SU-DHL-6 (cell line): ENCODE data around the gene RFX4.

ENCODE experiments used
- H2AFZ ChIP-seq: fragments of 200-600 bp; sonication (generic); 2 replicates; pipeline ENCODE4 v1.6.1; 2014; ENCODE audit warnings: low read depth, mild to moderate bottlenecking, moderate library complexity, mixed read lengths, antibody characterized with exemption, low read length; ENCODE audit not compliant: severe bottlenecking
- H3F3A ChIP-seq: fragments of 200-600 bp; shearing (Covaris generic); 2 replicates; pipeline ENCODE4 v1.6.0; 2016; ENCODE audit warnings: antibody characterized with exemption, mild to moderate bottlenecking; ENCODE audit not compliant: insufficient read depth
- H3K27ac ChIP-seq: fragments of 200-600 bp; sonication (generic); 2 replicates; pipeline ENCODE4 v1.5.1; 2016; ENCODE audit warnings: low read depth, mild to moderate bottlenecking, low read length, moderate library complexity, mixed read lengths
- H3K27me3 ChIP-seq: fragments of 200-600 bp; sonication (generic), shearing (Covaris generic); 2 replicates; pipeline ENCODE4 v1.6.0; 2014; ENCODE audit warnings: mild to moderate bottlenecking, low read length
- H3K36me3 ChIP-seq: fragments of 200-600 bp; sonication (generic); 2 replicates; pipeline ENCODE4 v1.6.1; 2014; ENCODE audit warnings: mild to moderate bottlenecking, low read length, mixed read lengths
- H3K4me2 ChIP-seq: fragments of 300-600, 200-600 bp; shearing (Covaris generic), sonication (generic); 2 replicates; pipeline ENCODE4 v1.6.0; 2014; ENCODE audit warnings: low read length, low read depth, mild to moderate bottlenecking; ENCODE audit not compliant: poor library complexity, severe bottlenecking
- H3K4me3 ChIP-seq: fragments of 200-600 bp; sonication (generic); 2 replicates; pipeline ENCODE4 v1.5.1; 2014; ENCODE audit warnings: antibody characterized with exemption, low read length, mild to moderate bottlenecking, mixed read lengths; ENCODE audit not compliant: insufficient read depth, poor library complexity, severe bottlenecking
- H3K79me2 ChIP-seq: fragments of 200-600 bp; sonication (generic); 2 replicates; pipeline ENCODE4 v1.6.1; 2014; ENCODE audit warnings: mild to moderate bottlenecking, low read length, moderate library complexity; ENCODE audit not compliant: insufficient read depth
- H3K9ac ChIP-seq: fragments of 200-600 bp; sonication (generic); 2 replicates; pipeline ENCODE4 v1.7.0; 2014; ENCODE audit warnings: mild to moderate bottlenecking, low read length
- H3K9me2 ChIP-seq: fragments of 200-600 bp; sonication (generic); replicated peaks from 2 replicates; pipeline ENCODE4 v1.6.1; 2014; ENCODE audit warnings: low read length; ENCODE audit not compliant: insufficient read depth
- H3K9me3 ChIP-seq: fragments of 200-600 bp; sonication (generic); 2 replicates; pipeline ENCODE4 v1.6.1; 2014; ENCODE audit warnings: low read length, mixed read lengths; ENCODE audit not compliant: insufficient read depth
- H4K20me1 ChIP-seq: fragments of 200-600 bp; sonication (generic); 2 replicates; pipeline ENCODE4 v1.6.1; 2014; ENCODE audit warnings: low read depth, mild to moderate bottlenecking, antibody characterized with exemption, low read length, moderate library complexity, mixed read lengths
- CTCF ChIP-seq: fragments of 200-600 bp; sonication (generic); IDR thresholded peaks from one replicate; pipeline ENCODE4 v1.5.1; 2017; ENCODE audit warnings: antibody characterized with exemption, mild to moderate bottlenecking, low read length, moderate library complexity; ENCODE audit not compliant: insufficient read depth, poor library complexity, severe bottlenecking
- EZH2phosphoT487 ChIP-seq: fragments of 200-600 bp; sonication (generic), shearing (Covaris generic); conservative IDR thresholded peaks from 2 replicates; pipeline ENCODE4 v1.6.1; 2018; ENCODE audit warnings: mild to moderate bottlenecking, antibody characterized with exemption, low read length, moderate library complexity, mixed read lengths

Gene RFX4

GRCh38 chr12:106732890-106733289 lies 150.1 kb downstream of the RFX4 start:
- no peaks in the 10 kb centered on the region for H3K27me3 ChIP-seq
- H3K36me3 ChIP-seq: no peaks in the 10 kb centered on the region
- H3K27ac ChIP-seq: no peak overlapping the region
- no peak overlapping the region for H3K4me2 ChIP-seq
- no peak overlapping the region for H3K4me3 ChIP-seq
- no peaks in the 10 kb centered on the region for H3K9me2 ChIP-seq
- TF ChIP-seq CTCF: no peak
- no peak for TF ChIP-seq EZH2phosphoT487
- H3K79me2 ChIP-seq: no peaks in the 10 kb centered on the region
- H3K9ac ChIP-seq: no peak overlapping the region
- H4K20me1 ChIP-seq: no peaks in the 10 kb centered on the region
- no peaks in the 10 kb centered on the region for H3K9me3 ChIP-seq
- H2AFZ ChIP-seq: no peak overlapping the region
- no peaks in the 10 kb centered on the region for H3F3A ChIP-seq

DNA sequence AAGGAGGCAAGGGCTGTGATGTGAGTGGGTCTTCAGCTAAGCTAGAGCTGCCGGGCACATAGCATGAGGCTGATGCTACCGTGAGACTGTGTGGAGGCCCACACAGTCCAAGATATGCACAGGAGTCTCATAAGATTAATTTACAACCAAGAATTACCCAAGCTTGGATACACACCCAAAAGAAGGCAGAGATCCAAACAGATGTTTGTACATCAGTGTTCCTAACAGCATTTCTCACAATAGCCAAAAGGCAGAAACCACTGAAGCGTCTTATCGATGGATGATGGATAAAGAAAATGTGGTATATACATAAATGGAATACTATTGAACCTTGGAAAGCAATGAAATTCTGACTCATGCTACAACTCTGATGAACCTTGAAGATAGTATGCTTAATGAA lies 150.9 kb downstream of the RFX4 start:
- Histone ChIP-seq H3F3A (no peaks in the 10 kb centered on the region), H3K4me3 (no peak overlapping the region), H3K27me3 (no peaks in the 10 kb centered on the region), H3K79me2 (no peaks in the 10 kb centered on the region), H4K20me1 (no peaks in the 10 kb centered on the region), H2AFZ (no peak overlapping the region), H3K36me3 (no peaks in the 10 kb centered on the region), H3K27ac (no peak overlapping the region), H3K9me2 (no peaks in the 10 kb centered on the region), H3K4me2 (no peak overlapping the region), H3K9me3 (no peaks in the 10 kb centered on the region), H3K9ac (no peak overlapping the region)
- TF ChIP-seq EZH2phosphoT487 (no peak), CTCF (no peak)

DNA sequence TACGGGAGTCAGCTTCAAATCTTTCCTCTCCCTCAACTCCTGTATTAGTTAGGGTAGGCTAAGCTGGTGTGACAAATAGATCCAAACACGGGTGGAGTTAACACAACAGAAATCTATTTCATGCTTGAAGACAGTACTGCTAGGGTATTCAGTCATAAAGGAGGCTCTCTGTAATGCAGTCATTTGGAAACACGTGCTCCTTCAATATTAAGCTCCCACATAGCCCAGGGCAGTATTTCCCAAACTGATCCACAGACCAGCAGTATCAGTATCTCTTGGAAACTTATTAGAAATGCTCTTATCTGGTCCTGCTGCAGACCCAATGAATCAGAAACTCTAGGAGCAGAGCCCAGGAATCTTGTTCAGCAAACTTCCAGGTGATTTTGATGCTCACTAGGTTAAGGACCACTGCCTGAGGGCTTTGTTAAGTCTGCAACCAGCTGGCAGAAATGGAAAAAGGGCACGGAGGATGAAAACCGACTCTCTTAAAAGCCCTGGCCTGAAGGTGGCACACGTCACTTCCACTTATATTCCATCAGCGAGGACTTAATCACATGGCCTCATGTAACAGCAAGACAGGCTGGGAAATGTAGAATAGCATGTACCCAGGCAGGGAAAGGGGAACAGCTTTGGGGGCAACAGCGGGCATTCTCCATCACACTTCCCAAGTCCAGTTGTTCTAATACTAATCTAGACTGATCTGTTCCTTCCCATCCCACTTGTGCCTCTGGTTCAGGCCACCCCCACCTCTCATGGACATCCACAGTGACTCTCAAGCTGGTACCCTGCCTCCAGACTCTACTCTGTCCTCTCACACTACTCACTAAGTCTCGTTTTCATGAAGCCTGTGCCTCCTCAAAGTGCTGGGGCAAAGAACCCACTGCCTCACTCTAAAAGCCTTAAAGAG lies 153.5 kb downstream of the RFX4 start:
- Histone ChIP-seq H3K36me3 (no peaks in the 10 kb centered on the region), H3K4me3 (no peak overlapping the region), H4K20me1 (no peaks in the 10 kb centered on the region), H3K79me2 (no peaks in the 10 kb centered on the region), H3K9ac (no peak overlapping the region), H3K4me2 (no peak overlapping the region), H3K9me3 (no peaks in the 10 kb centered on the region), H3F3A (no peaks in the 10 kb centered on the region), H3K27me3 (no peaks in the 10 kb centered on the region), H3K9me2 (no peaks in the 10 kb centered on the region), H3K27ac (no peak overlapping the region), H2AFZ (no peak overlapping the region)
- TF ChIP-seq EZH2phosphoT487 (no peak), CTCF (no peak)
